ENCODE results near the gene POFUT1.
A peak's percentile ranks its signal among the peaks of the same experiment; 100 is the strongest.

Gene POFUT1

GRCh38 chr20:32207626-32208498, at the start of gene POFUT1, which contains the start of gene PLAGL2:
Gene POFUT1, plus strand, starts transcription at chr20:32207880. Its CDS starts 62 bp downstream, at chr20:32207942.
Gene PLAGL2, minus strand, starts transcription at chr20:32207743. Its CDS starts 5,565 bp downstream, at chr20:32202178.
- H3K9me3 ChIP-seq (ENCODE audit: insufficient read depth, low read length) = no peaks in the 10 kb centered on the region
- DNase-seq (ENCODE audit: low read depth, low spot score) = peak; percentile 51
- H3K9ac ChIP-seq (ENCODE audit: insufficient read length, low read depth) = peak within 1 kb of the TSS; percentile 96
- H3K4me3 ChIP-seq (ENCODE audit: insufficient read length, low read depth) = peak within 1 kb of the TSS; percentile 98
- peaks cover 67% of the 10 kb centered on the region for H3K36me3 ChIP-seq (ENCODE audit: insufficient read depth, insufficient read length, low read length)
- TF ChIP-seq YY1 (IDR thresholded peaks at IDR 0.05; ENCODE audit: insufficient read depth, insufficient read length) (no peak), SUZ12 (IDR thresholded peaks at IDR 0.05; ENCODE audit: extremely low read depth, insufficient read depth, insufficient read length) (no peak), ZNF274 (IDR thresholded peaks at IDR 0.05; ENCODE audit: low read depth, low read length) (no peak)
- no peaks in the 10 kb centered on the region for H3K4me1 ChIP-seq (ENCODE audit: insufficient read depth, insufficient read length)
- no peaks in the 10 kb centered on the region for H3K27me3 ChIP-seq (ENCODE audit: insufficient read depth, insufficient read length)

- peaks cover 53% of the 10 kb centered on the region for H3K36me3 ChIP-seq (ENCODE audit: insufficient read depth, insufficient read length, low read length)
- TF ChIP-seq SUZ12 (IDR thresholded peaks at IDR 0.05; ENCODE audit: extremely low read depth, insufficient read depth, insufficient read length) = no peak
- no peak for TF ChIP-seq ZNF274 (IDR thresholded peaks at IDR 0.05; ENCODE audit: low read depth, low read length)
- no peak for TF ChIP-seq YY1 (IDR thresholded peaks at IDR 0.05; ENCODE audit: insufficient read depth, insufficient read length)
These were observed 49.3 kb upstream of the POFUT1 start for GRCh38 chr20:32158351-32158750.

GRCh38 chr20:32158943-32159660, 48.6 kb upstream of the POFUT1 start:
- Histone ChIP-seq H3K9me3 (ENCODE audit: insufficient read depth, low read length) (no peaks in the 10 kb centered on the region), H3K9ac (ENCODE audit: insufficient read length, low read depth) (no peak overlapping the region), H3K4me1 (ENCODE audit: insufficient read depth, insufficient read length) (no peaks in the 10 kb centered on the region), H3K27me3 (ENCODE audit: insufficient read depth, insufficient read length) (no peaks in the 10 kb centered on the region), H3K36me3 (ENCODE audit: insufficient read depth, insufficient read length, low read length) (peaks cover 52% of the 10 kb centered on the region), H3K4me3 (ENCODE audit: insufficient read length, low read depth) (no peak overlapping the region)
- TF ChIP-seq ZNF274 (IDR thresholded peaks at IDR 0.05; ENCODE audit: low read depth, low read length) (no peak), SUZ12 (IDR thresholded peaks at IDR 0.05; ENCODE audit: extremely low read depth, insufficient read depth, insufficient read length) (no peak)
- DNase-seq (ENCODE audit: low read depth, low spot score) = no peak

More at GRCh38 chr20:32158351-32158750, 49.3 kb upstream of the POFUT1 start:
- no peak overlapping the region for H3K4me3 ChIP-seq (ENCODE audit: insufficient read length, low read depth)
- H3K9ac ChIP-seq (ENCODE audit: insufficient read length, low read depth) = no peak overlapping the region
- H3K4me1 ChIP-seq (ENCODE audit: insufficient read depth, insufficient read length) = no peaks in the 10 kb centered on the region
- DNase-seq (ENCODE audit: low read depth, low spot score) = no peak
- H3K27me3 ChIP-seq (ENCODE audit: insufficient read depth, insufficient read length) = no peaks in the 10 kb centered on the region
- H3K9me3 ChIP-seq (ENCODE audit: insufficient read depth, low read length) = no peaks in the 10 kb centered on the region

- Histone ChIP-seq H3K4me1 (ENCODE audit: insufficient read depth, insufficient read length) (no peaks in the 10 kb centered on the region), H3K36me3 (ENCODE audit: insufficient read depth, insufficient read length, low read length) (peaks cover 59% of the 10 kb centered on the region), H3K9me3 (ENCODE audit: insufficient read depth, low read length) (no peaks in the 10 kb centered on the region), H3K4me3 (ENCODE audit: insufficient read length, low read depth) (no peak overlapping the region), H3K9ac (ENCODE audit: insufficient read length, low read depth) (no peak overlapping the region), H3K27me3 (ENCODE audit: insufficient read depth, insufficient read length) (no peaks in the 10 kb centered on the region)
- TF ChIP-seq YY1 (IDR thresholded peaks at IDR 0.05; ENCODE audit: insufficient read depth, insufficient read length) (no peak), SUZ12 (IDR thresholded peaks at IDR 0.05; ENCODE audit: extremely low read depth, insufficient read depth, insufficient read length) (no peak), ZNF274 (IDR thresholded peaks at IDR 0.05; ENCODE audit: low read depth, low read length) (no peak)
- no peak for DNase-seq (ENCODE audit: low read depth, low spot score)
These were observed 47.9 kb upstream of the POFUT1 start for GRCh38 chr20:32159766-32160221.

DNA sequence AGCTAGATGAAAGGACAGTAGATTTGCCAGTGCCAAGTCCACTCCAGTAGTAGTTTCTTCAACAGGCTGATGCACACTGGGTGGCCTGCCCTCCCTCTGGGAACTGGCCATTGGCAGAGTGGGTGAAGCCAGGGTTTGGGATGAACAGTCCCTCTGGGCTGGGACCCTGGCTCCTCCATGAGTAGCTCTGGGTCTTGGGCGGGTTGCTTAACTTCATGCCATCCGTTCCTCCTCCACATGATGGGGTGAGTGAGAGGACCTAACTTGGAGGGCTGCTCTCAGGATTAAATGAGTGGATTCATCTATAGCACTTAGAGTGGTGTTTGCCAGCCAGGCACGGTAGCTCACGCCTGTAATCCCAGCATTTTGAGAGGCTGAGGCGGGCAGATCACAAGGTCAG, 47.3 kb upstream of the POFUT1 start:
- Histone ChIP-seq H3K36me3 (ENCODE audit: insufficient read depth, insufficient read length, low read length) (peaks cover 64% of the 10 kb centered on the region), H3K9me3 (ENCODE audit: insufficient read depth, low read length) (no peaks in the 10 kb centered on the region), H3K27me3 (ENCODE audit: insufficient read depth, insufficient read length) (no peaks in the 10 kb centered on the region), H3K4me3 (ENCODE audit: insufficient read length, low read depth) (no peak overlapping the region), H3K4me1 (ENCODE audit: insufficient read depth, insufficient read length) (no peaks in the 10 kb centered on the region), H3K9ac (ENCODE audit: insufficient read length, low read depth) (no peak overlapping the region)
- DNase-seq (ENCODE audit: low read depth, low spot score) = no peak
- TF ChIP-seq ZNF274 (IDR thresholded peaks at IDR 0.05; ENCODE audit: low read depth, low read length) (no peak), SUZ12 (IDR thresholded peaks at IDR 0.05; ENCODE audit: extremely low read depth, insufficient read depth, insufficient read length) (no peak), YY1 (IDR thresholded peaks at IDR 0.05; ENCODE audit: insufficient read depth, insufficient read length) (no peak)

DNA sequence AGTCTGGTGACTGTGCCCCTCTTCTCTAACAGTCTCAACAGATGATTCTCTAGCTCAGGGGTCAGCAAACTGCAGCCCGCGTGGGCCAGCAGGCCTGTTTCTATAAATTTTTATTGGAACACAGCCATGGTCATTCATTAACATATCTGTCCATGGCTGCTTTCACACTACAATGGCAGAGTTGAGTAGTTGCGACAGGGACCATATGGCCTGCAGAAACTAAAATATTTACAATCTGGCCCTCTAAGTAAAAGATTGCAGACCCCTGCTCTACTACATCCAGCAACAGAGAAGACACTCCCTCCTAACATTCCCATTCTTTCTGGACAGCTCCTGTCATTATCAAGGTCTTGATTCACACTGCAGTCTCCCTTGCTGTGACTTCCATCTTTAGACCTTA, 45.3 kb upstream of the POFUT1 start:
- peaks cover 80% of the 10 kb centered on the region for H3K36me3 ChIP-seq (ENCODE audit: insufficient read depth, insufficient read length, low read length)
- TF ChIP-seq SUZ12 (IDR thresholded peaks at IDR 0.05; ENCODE audit: extremely low read depth, insufficient read depth, insufficient read length) (no peak), YY1 (IDR thresholded peaks at IDR 0.05; ENCODE audit: insufficient read depth, insufficient read length) (no peak), ZNF274 (IDR thresholded peaks at IDR 0.05; ENCODE audit: low read depth, low read length) (no peak)
- H3K4me1 ChIP-seq (ENCODE audit: insufficient read depth, insufficient read length) = no peaks in the 10 kb centered on the region
- H3K9me3 ChIP-seq (ENCODE audit: insufficient read depth, low read length) = no peaks in the 10 kb centered on the region
- H3K27me3 ChIP-seq (ENCODE audit: insufficient read depth, insufficient read length) = no peaks in the 10 kb centered on the region
- H3K9ac ChIP-seq (ENCODE audit: insufficient read length, low read depth) = no peak overlapping the region
- no peak overlapping the region for H3K4me3 ChIP-seq (ENCODE audit: insufficient read length, low read depth)
- DNase-seq (ENCODE audit: low read depth, low spot score) = no peak

DNA sequence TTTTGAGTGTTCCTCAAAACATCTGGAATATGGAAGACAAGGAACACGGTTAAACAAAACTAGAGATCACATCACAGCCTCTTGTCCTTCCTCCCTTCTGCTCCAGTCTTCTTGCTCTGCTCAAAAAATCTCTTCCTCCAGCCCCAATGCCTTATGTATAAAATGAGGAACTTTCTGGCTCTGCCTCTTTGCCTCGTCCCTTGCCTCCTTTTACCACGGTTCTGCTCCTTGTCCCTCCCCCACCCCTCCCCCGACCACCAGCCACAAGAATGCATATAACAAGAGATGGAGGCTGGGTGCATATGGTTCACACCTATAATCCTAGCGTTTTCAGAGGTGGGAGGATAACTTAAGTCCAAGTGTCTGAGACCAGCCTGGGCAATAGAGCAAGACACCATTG, 43.7 kb upstream of the POFUT1 start:
- Histone ChIP-seq H3K9me3 (ENCODE audit: insufficient read depth, low read length) (no peaks in the 10 kb centered on the region), H3K4me3 (ENCODE audit: insufficient read length, low read depth) (no peak overlapping the region), H3K9ac (ENCODE audit: insufficient read length, low read depth) (no peak overlapping the region), H3K4me1 (ENCODE audit: insufficient read depth, insufficient read length) (peaks cover 3% of the 10 kb centered on the region), H3K27me3 (ENCODE audit: insufficient read depth, insufficient read length) (no peaks in the 10 kb centered on the region), H3K36me3 (ENCODE audit: insufficient read depth, insufficient read length, low read length) (peaks cover 67% of the 10 kb centered on the region)
- TF ChIP-seq SUZ12 (IDR thresholded peaks at IDR 0.05; ENCODE audit: extremely low read depth, insufficient read depth, insufficient read length) (no peak), ZNF274 (IDR thresholded peaks at IDR 0.05; ENCODE audit: low read depth, low read length) (no peak), YY1 (IDR thresholded peaks at IDR 0.05; ENCODE audit: insufficient read depth, insufficient read length) (no peak)
- no peak for DNase-seq (ENCODE audit: low read depth, low spot score)
